Activated CD8-positive, alpha-beta memory T cell treated with anti-CD3 and anti-CD28 coated beads for 24 hours (primary cell): ENCODE measurements around the gene GABARAP.

Experiments
- DNase-seq: peaks from one replicate; pipeline ENCODE4 v3.0.0-alpha.2; 2020

GABARAP gene

DNA sequence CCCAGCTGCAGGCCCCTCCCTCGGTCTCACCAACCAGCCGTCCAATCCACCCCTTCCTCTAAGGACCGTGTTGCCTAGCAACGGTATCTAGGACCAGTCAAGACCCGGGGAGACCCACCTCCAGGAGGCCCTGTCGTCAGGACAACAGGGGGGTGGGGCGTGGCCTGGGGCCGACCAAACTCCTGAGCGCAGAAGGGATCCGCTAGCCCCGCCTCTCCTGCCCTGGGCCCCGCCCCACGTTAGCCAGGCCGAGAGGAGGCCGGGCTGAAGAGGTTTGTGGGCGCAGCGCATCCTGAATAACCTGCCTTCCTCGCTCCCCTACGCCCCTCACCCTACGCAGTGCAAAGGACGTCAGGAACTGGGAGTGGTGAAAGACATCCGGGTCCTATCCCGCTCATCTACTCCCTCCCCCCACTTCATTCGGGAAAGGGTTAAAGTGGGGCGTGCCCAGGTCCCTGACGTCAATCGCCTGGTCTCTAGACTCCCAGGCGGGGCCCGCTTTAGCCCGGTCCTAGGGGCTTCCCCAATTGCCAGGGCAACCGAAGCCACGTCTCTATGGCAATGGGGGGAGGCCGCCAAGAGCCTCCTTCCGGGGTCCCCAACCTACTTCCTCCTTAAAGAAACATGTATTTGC is 37.3 kb downstream of the GABARAP start:
- DNase-seq = peak; percentile 96

DNA sequence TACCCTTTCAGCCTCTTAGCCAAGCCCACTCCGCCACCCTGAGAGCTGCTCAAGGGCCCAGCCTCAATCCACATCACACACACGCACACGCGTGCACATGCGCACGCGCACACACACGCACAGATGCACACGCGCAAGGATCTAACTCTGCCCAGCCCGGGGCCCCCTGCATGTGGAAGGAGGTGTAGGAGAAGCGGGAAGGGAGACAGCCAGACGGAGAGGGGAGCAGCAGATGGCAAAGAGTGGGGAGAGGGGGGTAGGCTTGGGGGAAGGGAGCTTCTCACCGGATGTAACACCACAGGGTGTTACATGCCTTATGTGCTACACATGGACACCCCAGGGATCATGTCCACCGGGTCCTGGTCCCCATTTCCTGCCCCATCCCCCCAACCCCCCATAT is 37.9 kb downstream of the GABARAP start:
- no peak for DNase-seq

DNA sequence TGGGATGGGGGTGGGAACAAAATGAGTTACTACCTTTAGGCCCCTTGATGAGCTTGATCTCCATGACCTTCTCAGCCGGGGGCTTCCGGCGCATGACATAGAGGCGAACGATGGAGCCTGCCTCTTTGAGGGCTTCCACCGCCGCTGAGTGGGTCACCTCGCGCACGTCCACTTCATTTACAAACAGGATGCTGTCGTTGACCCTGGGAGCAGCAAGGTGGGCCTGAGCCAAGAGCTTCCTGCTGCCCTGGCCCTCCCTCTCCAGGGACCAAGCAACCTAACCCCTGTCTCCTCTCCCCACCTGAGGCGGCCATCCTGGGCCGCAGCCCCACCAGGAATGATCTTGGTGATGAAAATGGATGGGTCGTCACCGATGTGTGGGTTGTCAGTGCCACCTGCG is 38.9 kb downstream of the GABARAP start:
- no peak for DNase-seq

DNA sequence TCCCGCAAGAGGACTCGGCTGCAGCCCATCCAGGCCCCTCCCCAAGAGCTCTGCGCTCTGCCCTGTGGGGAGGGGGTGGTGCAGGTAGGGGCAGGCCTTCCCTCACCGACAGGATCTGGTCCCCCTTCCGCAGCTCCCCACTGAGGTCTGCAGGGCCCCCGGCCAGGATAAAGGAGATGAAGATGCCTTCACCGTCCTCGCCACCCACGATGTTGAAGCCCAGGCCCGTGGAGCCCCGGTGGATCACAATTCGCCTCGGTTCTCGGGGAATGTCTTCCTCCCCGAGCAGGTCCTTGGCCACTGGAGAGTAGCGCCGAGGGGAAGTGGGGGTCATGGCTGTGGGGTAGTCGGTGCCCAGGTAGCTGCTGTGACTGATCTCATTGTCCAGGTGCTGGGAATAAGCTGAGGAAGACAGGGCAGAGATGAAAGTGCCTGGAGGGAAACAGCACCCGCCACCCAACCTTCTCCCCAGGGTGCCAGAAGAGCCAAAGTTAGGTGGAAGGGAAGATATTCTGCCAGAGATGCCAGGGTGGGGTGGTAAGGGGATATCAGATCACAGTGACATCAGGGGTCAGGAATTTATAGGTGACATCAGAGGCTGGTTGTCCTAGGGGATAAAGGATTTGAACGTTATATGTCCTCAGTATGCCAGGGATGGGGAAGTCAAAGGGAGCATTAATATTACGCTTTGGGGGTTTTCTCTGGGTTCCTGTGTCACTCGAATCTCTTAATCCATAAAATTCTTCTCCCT is 45.4 kb downstream of the GABARAP start:
- DNase-seq = no peak

DNA sequence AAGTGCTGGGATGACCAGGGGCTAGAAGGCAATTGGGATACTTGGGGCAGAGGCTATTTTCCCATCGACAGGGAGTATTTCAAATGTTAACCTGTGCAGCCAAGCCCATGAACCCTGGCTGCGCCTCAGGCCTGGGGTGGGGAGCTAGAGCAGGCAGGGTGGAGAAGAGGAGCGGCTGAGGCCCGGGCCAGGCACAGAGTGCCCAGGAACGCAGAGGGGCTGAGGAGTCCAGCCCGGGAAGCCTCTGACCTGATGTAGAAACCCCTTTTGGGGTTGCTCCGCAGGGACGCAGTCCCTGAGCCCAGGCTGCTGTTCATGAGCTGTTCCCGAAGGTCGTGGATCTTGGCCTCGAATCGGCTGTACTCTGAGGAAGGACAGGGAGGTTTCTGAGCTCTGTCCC is 46.3 kb downstream of the GABARAP start:
- DNase-seq = no peak

DNA sequence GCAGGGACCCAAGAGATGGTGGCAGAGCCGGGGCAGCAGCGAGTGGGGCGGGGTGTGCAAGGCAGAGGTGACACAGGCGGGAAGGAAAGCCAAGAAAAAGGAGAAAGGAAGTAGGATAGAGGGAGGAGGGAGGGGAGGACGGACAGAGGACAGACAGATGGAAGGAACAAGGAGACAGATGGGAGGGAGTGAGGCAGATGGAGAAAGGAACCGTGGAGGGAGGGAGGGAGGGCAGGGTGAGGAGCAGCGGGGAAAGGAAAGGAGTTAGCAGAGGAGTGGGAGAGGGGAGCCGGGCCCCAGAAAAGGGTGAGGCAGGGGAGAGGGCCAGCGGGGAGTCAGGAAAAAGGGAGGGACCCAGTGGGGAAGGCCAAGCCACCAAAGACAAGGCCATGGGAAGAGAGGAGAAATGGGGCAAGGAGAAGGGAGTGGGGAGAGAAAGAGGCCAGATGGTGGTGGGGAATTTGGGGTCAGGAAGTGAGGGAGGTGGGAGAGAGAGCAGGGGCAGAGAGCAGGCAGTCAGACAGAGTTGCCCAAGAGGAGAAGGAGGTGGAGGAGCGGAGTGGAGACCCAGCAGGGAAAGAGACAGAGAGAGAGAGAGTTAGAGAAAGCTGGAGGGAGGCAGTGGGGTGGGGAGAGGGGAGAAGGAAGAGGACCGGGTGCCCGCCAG is 49.8 kb downstream of the GABARAP start:
- DNase-seq = no peak

DNA sequence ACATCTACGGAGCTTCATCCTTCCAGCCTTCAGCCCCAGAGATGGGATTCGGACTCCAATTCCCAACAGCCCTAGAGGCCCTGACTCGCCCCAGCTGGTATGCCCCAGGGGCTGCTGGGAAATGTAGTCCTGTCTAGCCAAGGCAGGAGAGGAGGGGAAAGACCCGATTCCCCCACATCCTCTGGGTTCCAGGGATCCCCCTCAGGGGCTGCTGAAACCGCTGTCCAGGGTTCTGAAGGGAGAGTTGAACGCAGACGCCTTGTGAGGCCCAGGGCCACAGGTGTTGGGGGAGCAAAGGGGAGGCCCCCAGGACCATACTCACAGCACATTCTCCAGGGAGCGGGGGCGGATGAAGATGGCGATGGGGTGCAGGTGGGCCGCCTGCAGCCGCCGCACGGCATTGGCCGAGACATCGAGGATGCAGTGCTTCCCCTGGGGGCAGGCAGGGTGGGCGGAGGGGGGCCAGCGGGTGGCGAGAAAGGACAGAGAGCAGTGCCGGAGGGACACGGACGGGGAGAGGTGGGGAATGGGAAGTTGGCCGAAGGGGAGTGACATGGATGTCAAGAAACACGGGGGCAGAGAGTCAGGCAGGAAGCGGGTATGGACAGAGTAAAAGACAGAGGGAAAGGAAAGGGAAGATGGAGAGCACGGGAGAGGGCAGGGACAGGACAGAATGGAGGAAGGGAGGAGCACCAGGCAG is 50.5 kb downstream of the GABARAP start:
- DNase-seq = no peak

DNA sequence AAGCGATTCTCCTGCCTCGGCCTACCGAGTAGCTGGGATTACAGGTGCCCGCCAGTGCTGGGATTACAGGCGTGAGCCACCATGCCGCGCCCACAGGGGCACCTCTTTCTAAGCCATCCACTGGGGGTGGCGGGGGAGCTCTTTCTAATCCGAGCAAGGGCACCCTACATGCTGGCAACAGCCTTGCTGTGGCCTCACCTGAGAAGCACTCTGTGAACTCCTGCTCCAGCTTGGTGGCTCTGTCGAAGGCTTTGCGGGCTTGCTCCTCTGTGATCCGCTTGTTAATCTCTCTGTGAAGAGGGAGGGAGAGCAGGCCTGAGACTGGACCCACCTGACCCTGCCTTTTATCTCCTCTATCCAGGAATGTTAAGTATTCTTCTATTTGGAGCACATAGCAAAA is 51.2 kb downstream of the GABARAP start:
- no peak for DNase-seq

DNA sequence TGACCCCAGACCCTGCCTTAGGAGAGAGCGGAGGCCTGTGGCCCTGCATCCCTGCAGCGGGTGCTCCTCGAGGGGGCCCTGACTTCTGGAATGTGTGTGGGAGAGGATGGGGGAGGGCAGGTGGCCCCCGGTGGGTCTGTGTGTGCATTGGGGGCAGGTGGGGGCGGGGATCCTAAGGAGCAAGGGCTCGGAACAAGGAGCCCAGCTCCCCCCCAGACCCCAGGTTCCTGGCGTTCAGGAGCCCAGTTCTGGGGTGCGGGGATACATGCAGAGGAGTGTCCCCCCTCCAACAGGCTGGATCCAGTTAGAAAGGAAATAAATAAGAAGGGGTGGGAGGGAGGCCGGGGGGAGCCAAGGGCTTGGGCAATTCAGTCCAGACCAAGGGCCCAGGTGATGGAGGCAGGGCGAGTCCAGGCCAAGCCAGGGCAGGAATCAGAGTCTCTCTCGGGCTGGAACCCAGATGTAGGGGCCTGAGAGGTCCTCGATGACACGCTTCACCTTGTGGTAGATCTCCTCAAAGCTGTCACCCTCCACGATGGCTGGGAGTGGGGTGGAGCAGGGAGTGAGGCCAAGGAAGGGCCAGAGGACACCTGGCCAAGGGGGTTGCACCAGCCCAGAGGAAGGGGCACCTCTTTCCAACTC is 51.9 kb downstream of the GABARAP start:
- DNase-seq = no peak
